Measurements from ENCODE around the gene ARPC3. TPM values are rescaled to one million over a fixed set of nuclear protein-coding genes. Genes with fewer than 3 reads are reported as not detected.
"Not testable (repeated sequence)": the region's sequence is repeated elsewhere in the genome, so short reads cannot be mapped to it uniquely, and the experiment has no call there.

The ARPC3 gene
- polyA plus RNA-seq, 3 donors = 133 to 1,727 (median 1,716) TPM

- peak; percentile 25 to 32 (median 29) for DNase-seq
Observed at GRCh38 chr12:110417113-110417512, 33.0 kb downstream of the ARPC3 start.

DNA sequence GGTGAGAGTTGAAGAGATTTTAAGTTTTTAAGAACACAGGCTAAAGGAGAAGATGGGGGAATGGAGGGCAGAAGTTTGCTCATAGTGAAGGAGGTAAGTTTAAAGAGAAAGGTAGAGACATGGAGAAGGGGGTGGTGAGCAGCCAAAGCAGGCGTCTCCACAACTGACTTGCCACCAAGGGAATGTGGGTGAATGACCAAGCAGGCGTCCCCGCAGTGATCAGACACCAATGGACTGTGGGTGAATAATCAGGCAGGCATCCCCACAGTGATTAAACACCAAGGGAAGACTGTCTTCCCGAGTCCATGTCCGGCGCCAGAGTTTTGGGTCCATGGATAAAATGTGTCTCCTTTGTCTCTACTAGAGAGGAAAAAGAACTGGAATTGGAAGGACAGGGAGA is 40.1 kb downstream of the ARPC3 start:
- H3K4me3 Mint-ChIP-seq; H3K9me3 ChIP-seq (replicated peaks in 1 of 2; ENCODE audit: control insufficient read depth in 1 of 2, insufficient read depth in 1 of 2, low read length in 2 of 2); H3K9me3 Mint-ChIP-seq; intact Hi-C loops (cut with micrococcal nuclease); DNase-seq; H3K36me3 Mint-ChIP-seq; H3K9ac ChIP-seq (ENCODE audit: insufficient read depth, low read length, poor library complexity, severe bottlenecking); H3K27ac Mint-ChIP-seq; H4K20me1 ChIP-seq (ENCODE audit: insufficient read depth, low read length); H3K4me3 ChIP-seq (replicated peaks in 1 of 3; ENCODE audit: low read depth in 2 of 3, low read length in 3 of 3); H3K27ac ChIP-seq (ENCODE audit: low read depth in 1 of 2, low read length in 2 of 2); H3K79me2 ChIP-seq (ENCODE audit: insufficient read depth, low read length); H3K27me3 Mint-ChIP-seq (ENCODE audit: low read depth in 3 of 3); H3K27me3 ChIP-seq (ENCODE audit: control insufficient read depth in 2 of 2, insufficient read depth in 2 of 2, low read length in 2 of 2); H3K4me1 Mint-ChIP-seq; H3K4me2 ChIP-seq (replicated peaks; ENCODE audit: extremely low read depth, low read length, poor library complexity, severe bottlenecking); H3K4me1 ChIP-seq (ENCODE audit: control insufficient read depth in 1 of 2, insufficient read depth in 2 of 2, low read length in 2 of 2); H2AFZ ChIP-seq (ENCODE audit: insufficient read depth, low read depth, low read length, poor library complexity, severe bottlenecking); H3K36me3 ChIP-seq (replicated peaks in 1 of 2; ENCODE audit: control insufficient read depth in 1 of 2, insufficient read depth in 2 of 2, low read length in 2 of 2): not testable (repeated sequence)
- WGBS (ENCODE audit: insufficient coverage) = 100% methylated on average over 5 of the region's 6 CpGs

More at GRCh38 chr12:110417113-110417512, 33.0 kb downstream of the ARPC3 start:
- intact Hi-C loops (cut with micrococcal nuclease); H3K9me3 ChIP-seq (replicated peaks in 1 of 2; ENCODE audit: control insufficient read depth in 1 of 2, insufficient read depth in 1 of 2, low read length in 2 of 2); H3K27me3 ChIP-seq (ENCODE audit: control insufficient read depth in 2 of 2, insufficient read depth in 2 of 2, low read length in 2 of 2); H4K20me1 ChIP-seq (ENCODE audit: insufficient read depth, low read length); H3K79me2 ChIP-seq (ENCODE audit: insufficient read depth, low read length); H3K27me3 Mint-ChIP-seq (ENCODE audit: low read depth in 3 of 3); H3K36me3 ChIP-seq (replicated peaks in 1 of 2; ENCODE audit: control insufficient read depth in 1 of 2, insufficient read depth in 2 of 2, low read length in 2 of 2); H3K9ac ChIP-seq (ENCODE audit: insufficient read depth, low read length, poor library complexity, severe bottlenecking); H3K4me2 ChIP-seq (replicated peaks; ENCODE audit: extremely low read depth, low read length, poor library complexity, severe bottlenecking); H3K9me3 Mint-ChIP-seq; H3K4me3 ChIP-seq (replicated peaks in 1 of 3; ENCODE audit: low read depth in 2 of 3, low read length in 3 of 3); H3K36me3 Mint-ChIP-seq; H3K4me3 Mint-ChIP-seq: not testable (repeated sequence)
- Mint-ChIP-seq H3K27ac (peak overlapping the region in 5 of 7 donors; percentile 40 to 74 (median 62)), H3K4me1 (peaks cover 13% of the 10 kb centered on the region)
- peak overlapping the region in 1 of 2 donors; percentile 17 for H3K27ac ChIP-seq (ENCODE audit: low read depth in 1 of 2, low read length in 2 of 2)
- peaks cover 13% of the 10 kb centered on the region in 2 donors for H3K4me1 ChIP-seq (ENCODE audit: control insufficient read depth in 1 of 2, insufficient read depth in 2 of 2, low read length in 2 of 2)
- peak overlapping the region; percentile 44 for H2AFZ ChIP-seq (ENCODE audit: insufficient read depth, low read depth, low read length, poor library complexity, severe bottlenecking)
- WGBS (ENCODE audit: insufficient coverage) = 25% methylated on average over 2 of the region's 3 CpGs

- H3K27me3 ChIP-seq (ENCODE audit: control insufficient read depth in 2 of 2, insufficient read depth in 2 of 2, low read length in 2 of 2); H3K27ac Mint-ChIP-seq; H3K27ac ChIP-seq (ENCODE audit: low read depth in 1 of 2, low read length in 2 of 2); H3K9ac ChIP-seq (ENCODE audit: insufficient read depth, low read length, poor library complexity, severe bottlenecking); H3K4me2 ChIP-seq (replicated peaks; ENCODE audit: extremely low read depth, low read length, poor library complexity, severe bottlenecking); H3K9me3 Mint-ChIP-seq; H3K4me3 Mint-ChIP-seq; H3K9me3 ChIP-seq (replicated peaks in 1 of 2; ENCODE audit: control insufficient read depth in 1 of 2, insufficient read depth in 1 of 2, low read length in 2 of 2); H3K27me3 Mint-ChIP-seq (ENCODE audit: low read depth in 3 of 3); intact Hi-C loops (cut with micrococcal nuclease); H4K20me1 ChIP-seq (ENCODE audit: insufficient read depth, low read length); H3K4me3 ChIP-seq (replicated peaks in 1 of 3; ENCODE audit: low read depth in 2 of 3, low read length in 3 of 3); DNase-seq: not testable (repeated sequence)
- peaks cover 14% of the 10 kb centered on the region for H3K4me1 Mint-ChIP-seq
- 66% methylated on average over 13 of the region's 16 CpGs for WGBS (ENCODE audit: insufficient coverage)
- peak overlapping the region; percentile 98 for H2AFZ ChIP-seq (ENCODE audit: insufficient read depth, low read depth, low read length, poor library complexity, severe bottlenecking)
- H3K36me3 ChIP-seq (replicated peaks in 1 of 2; ENCODE audit: control insufficient read depth in 1 of 2, insufficient read depth in 2 of 2, low read length in 2 of 2) = peaks cover 4 to 11% of the 10 kb centered on the region in 2 donors
- peaks cover 5 to 12% of the 10 kb centered on the region in 2 donors for H3K36me3 Mint-ChIP-seq
- peaks cover 33% of the 10 kb centered on the region for H3K79me2 ChIP-seq (ENCODE audit: insufficient read depth, low read length)
- peaks cover 11 to 25% of the 10 kb centered on the region in 2 donors for H3K4me1 ChIP-seq (ENCODE audit: control insufficient read depth in 1 of 2, insufficient read depth in 2 of 2, low read length in 2 of 2)
Observed at GRCh38 chr12:110405126-110405662, 44.9 kb downstream of the ARPC3 start.
